Stimulated activated CD8-positive, alpha-beta memory T cell treated with anti-CD3 and anti-CD28 coated beads, Interleukin-12 subunit alpha, Interleukin-12 subunit beta, amount 100 ng/mL, for 4 hours (primary cell): Measurements from ENCODE around the gene PDE4B.
A peak's percentile ranks its signal among the peaks of the same experiment; 100 is the strongest.

Experiments used
- DNase-seq: peaks from one replicate; pipeline ENCODE4 v3.0.0-alpha.2; 2020; ENCODE audit warnings: low read depth

The PDE4B gene

DNA sequence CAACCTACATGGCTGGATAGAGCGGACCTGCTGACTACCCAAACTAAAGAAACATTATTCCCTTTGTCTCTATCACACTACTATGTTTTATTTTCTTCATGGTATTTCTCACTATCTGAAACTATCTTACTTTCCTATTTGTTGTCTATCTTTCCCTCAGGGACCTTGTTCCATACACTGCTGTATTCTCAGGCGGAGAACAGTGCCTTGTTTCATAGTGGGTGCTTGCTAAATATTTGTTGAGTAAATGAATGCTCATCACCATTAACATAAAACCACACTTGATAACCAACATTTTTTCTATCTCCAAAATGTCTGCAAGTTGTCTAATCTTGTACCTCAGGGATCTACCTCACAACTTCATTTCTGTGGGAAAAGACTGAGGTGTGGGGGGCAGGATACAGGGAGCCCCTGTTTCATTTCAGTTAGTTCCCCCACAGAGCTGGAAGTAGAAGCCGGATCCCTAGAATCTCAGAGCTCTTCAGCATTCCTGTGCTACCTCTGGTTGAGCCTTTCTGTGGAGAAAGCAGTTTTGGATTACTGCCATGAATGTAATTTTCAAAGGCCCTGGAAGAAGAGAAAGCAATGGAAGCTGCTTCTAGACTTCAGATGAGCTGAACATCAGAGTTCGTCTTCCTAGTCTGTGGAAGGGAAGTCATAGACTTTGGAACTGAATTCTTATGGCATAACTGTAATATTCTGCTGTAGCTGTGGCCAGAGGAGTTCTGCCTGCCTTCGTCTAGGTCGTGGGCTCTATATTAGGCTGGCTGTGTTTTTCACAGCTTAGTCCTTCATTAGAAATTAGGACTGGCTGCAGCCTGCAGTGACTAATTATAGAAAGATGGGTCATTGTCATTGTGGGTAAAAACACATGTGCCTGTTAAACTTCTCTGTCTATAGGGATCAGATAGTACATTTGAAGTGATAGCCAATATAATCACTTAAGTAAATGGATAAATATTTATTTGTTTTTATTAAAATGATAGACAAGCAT lies 448.1 kb downstream of the PDE4B start:
- no peak for DNase-seq

DNA sequence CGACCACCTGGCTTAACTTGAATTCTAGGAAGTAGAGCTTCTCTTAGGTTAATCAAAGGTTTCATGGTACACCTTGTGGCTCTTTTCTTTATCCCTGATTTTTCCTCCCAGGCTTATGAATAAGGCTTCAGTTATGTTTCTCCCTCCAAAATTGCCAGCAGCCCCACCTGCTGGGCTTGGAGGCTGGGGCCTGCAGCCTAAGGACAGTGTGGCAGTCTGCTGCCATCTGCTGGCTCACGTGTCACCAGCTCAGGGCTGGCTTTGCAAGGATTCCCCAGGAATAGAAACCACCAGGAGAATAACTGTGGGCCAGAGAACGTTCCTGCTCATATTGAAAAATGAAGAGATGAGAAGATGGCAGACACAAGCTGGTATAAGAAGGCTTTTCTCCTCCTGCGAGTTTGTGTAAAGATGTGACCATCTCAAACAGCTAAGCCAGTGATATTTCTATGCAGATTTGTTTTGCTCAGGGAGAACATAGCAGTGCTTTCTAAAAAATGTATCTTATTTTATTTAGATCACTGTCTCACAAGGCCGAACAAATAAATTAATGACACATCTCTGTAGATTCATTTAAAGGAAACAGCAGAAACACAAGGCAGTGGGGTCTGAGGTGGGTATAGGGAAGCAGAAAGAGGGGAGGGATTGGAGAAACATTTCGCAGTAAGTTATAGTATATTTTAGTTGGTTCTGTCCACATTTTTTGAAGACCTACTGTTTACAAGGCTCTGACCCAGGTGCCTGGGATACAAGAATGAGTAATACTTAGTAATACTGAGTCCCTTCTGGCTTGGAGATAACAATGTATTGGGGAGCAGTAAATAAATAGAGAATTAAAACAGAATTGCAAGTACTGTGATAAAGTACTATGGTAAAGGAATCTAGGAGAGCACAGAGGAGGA lies 450.2 kb downstream of the PDE4B start:
- peak; percentile 38 for DNase-seq

DNA sequence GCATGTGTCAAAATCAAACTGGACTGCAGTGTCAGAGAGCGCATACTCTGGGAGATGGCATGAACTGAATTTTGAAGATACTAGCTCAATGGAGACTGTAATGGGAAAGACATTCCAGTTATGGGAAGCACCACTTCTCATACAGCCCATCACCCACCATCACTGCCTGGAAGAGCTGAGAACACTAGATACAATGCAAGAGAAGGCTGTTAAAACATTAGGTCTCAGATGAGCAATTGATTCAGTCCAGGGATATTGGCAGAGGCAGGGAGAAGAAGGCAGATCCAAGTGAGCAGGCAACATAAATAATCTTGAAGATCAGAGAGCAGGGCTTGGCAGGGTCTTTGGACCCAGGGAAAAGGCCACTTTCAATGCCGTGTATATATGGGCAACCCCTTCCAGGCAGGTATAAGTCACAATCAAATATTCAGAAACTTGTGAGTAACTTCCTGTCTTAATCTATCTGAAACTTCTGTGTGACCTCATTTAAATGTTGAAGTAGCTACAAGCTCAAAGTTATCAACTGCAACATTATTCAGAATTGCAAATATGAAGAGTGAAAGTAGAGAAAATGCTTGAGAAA lies 450.9 kb downstream of the PDE4B start:
- DNase-seq = no peak

- no peak for DNase-seq
Measured at GRCh38 chr1:66244429-66244828, 451.7 kb downstream of the PDE4B start.

- no peak for DNase-seq
Measured at GRCh38 chr1:66245691-66246090, 453.0 kb downstream of the PDE4B start.

- DNase-seq = no peak
Measured at GRCh38 chr1:66246351-66247269, 453.9 kb downstream of the PDE4B start.

- DNase-seq = no peak
Measured at GRCh38 chr1:66247415-66248208, 454.9 kb downstream of the PDE4B start.

DNA sequence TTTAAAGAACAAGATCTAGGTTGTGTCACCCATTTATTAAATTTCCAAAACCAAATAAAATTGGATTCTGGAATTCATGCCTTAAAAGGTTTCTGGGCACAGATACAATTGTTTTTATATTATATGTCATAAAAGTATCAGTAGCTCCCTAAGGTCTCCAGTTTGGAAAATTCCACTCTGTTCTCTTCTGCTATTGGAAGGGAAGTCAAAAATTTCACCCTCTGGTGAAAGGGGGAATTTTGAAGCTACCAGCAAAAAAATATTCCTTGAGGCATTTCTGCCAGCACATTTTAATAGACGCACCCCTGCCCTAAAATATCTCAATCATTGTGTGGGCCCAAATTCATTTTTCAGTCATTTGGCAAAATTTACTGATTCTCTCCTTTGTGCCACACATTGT lies 455.6 kb downstream of the PDE4B start:
- no peak for DNase-seq

DNA sequence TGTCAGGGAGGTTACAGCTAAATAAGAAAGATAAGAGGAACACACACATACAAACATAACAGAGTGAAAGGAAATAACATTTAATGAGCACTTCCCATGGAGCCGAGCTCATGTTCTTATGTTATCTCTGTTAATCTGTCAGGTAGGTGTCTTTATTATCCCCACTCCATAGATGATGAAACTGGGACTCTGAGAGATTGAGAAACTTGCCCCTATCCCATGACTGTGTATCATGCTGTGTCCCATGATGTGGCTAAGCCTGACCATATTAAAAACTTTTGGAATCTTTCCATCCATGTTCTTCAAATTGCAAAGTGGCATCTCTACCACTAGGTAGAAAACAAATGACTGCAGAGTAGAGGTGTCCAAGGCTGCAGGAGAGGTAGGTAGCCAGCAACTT lies 456.1 kb downstream of the PDE4B start:
- DNase-seq = no peak

DNA sequence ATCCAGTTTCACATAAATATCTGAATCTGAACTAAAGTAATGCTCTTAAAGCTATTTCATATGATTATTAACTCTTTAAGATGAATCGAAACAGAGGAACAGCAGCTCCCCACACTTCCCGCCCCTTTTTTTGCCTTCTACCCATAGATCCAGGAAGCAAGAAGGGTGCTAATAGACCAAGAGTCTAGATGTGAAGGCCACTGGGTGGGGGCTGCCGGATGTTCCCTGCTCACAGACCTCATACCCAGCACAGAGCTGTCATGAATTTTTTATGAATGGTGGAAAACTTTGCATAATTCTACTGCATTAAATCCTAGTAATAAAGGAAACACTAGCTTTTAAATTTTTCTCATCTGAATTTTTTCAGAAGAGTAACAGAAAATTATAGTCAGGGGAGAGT lies 457.4 kb downstream of the PDE4B start:
- no peak for DNase-seq

- no peak for DNase-seq
Measured at GRCh38 chr1:66250478-66250877, 457.8 kb downstream of the PDE4B start.

DNA sequence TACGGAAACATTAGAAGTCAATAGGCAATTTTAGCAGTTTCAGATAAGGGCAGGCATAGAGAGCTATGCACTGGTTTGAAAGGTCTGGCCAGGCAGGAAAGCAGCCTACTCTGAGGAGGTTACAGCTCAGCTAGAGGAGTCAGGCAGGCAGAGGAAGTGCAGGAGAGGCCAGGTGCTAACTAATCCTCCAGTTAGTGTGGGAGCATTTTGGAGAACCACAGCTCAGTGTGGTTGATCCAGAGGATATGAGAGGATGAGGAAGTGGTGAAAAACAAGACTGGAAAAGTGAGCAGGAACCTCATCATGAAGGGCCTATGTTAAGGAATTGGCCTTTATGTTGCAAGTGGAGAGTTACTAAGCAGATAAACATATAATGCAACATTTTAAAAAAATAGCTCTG lies 458.9 kb downstream of the PDE4B start:
- DNase-seq = no peak

GRCh38 chr1:66253330-66253921 lies 460.7 kb downstream of the PDE4B start:
- DNase-seq = no peak

- no peak for DNase-seq
Measured at GRCh38 chr1:66254785-66255184, 462.1 kb downstream of the PDE4B start.

- no peak for DNase-seq
Measured at GRCh38 chr1:66256629-66257572, 464.2 kb downstream of the PDE4B start.

DNA sequence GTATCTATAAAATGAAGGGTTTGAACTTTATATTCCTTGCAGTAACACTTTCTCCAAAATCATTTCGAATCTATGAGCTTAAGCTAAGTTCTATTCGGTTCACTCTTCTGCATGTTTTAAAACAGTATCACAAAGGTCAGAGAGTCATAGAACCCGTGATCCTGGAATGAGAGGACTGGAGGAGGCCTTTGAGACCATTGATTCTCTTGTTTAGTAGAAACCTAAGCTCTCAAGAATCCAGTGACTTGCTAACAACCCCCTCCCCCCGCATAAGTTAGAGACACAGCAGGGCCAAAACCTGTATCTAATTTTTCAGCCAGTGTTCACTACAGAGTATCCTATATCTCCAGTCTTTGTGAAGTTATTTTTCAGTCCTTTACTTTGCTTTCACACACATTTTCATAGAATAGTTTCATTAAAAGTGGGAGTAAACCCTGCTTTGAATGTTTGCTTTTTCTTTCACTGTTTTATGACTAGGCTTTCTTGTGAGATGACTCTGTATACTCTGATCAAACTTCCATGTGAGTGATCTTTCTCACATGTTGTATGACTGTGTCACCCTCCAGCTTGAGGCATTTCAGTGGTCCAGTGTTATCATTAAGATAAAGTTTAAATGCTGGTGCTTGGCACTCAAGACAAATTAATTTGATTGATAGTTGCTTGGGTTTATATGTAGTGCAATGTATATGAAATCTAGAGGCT lies 465.9 kb downstream of the PDE4B start:
- no peak for DNase-seq

DNA sequence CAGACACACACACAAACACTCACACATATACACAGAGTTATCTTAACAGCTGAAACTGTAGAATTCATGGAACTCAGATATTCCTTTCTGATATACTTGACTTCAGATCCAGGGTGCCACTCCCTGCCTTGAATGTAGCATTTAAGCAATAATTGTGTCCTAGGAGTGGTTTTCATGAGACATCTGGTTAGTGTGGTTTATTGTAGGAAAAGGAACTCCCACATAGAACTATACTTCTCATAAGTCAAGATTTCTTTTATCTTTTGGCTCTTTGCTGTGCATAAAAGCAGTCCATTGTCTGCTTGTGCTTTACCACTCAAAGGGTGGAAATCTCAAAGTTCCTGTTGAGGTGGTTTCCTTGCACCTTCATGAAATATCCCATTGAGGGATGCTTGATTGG lies 468.7 kb downstream of the PDE4B start:
- no peak for DNase-seq

GRCh38 chr1:66262208-66262963 lies 469.7 kb downstream of the PDE4B start:
- no peak for DNase-seq
